ENCODE results near the gene DQX1.

DNA sequence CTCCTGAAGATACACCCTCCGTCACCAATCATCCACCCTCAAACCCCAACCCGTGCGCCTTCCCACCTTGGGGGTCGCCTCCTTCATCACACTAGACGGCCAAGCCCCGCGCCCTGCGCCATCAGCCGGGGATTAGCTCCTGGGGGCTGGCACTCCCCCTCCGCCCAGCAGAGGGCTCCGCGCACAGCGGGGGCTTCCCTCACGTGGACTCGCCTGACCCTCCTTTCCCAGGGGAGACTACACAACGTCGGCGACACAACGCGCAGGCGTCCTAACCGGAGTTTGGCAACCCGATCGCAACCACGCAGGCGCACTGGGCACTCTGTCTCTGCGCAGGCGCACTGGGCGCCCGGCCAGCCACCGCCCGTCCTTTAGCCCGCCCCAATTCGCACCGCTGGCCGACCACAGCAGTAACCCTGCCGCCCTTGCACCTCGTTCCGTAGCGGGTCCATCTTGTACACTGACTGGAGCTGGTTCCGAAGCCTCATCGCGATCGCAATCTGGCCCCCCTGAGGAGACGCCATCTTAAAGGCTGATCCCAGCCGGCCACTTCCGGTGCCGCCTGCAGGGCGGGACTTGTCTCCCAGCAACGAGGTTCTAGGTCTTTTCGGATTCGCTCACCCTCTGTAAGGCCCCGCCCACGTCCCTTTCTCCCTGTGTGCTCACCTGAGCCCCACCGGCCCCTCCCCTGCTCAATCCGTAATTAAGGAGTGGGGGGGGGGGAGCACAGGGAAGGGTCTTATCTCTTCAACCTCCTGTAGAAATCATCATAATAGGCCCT lies 18.7 kb downstream of the DQX1 start, which contains the start of gene PCGF1:
- TF ChIP-seq, protein P1, sequence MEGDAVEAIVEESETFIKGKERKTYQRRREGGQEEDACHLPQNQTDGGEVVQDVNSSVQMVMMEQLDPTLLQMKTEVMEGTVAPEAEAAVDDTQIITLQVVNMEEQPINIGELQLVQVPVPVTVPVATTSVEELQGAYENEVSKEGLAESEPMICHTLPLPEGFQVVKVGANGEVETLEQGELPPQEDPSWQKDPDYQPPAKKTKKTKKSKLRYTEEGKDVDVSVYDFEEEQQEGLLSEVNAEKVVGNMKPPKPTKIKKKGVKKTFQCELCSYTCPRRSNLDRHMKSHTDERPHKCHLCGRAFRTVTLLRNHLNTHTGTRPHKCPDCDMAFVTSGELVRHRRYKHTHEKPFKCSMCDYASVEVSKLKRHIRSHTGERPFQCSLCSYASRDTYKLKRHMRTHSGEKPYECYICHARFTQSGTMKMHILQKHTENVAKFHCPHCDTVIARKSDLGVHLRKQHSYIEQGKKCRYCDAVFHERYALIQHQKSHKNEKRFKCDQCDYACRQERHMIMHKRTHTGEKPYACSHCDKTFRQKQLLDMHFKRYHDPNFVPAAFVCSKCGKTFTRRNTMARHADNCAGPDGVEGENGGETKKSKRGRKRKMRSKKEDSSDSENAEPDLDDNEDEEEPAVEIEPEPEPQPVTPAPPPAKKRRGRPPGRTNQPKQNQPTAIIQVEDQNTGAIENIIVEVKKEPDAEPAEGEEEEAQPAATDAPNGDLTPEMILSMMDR (conservative IDR thresholded peaks at IDR 0.05 in 1 of 2, IDR thresholded peaks at IDR 0.05 in 1 of 2; ENCODE audit: extremely low read depth in 1 of 2, insufficient read depth in 1 of 2, low read depth in 1 of 2, low read length in 2 of 2) = peak; percentile 11 to 13
- no peak for TF ChIP-seq EZH2 (IDR thresholded peaks at IDR 0.05; ENCODE audit: borderline replicate concordance, low read length)

Measured in mammary epithelial cell (primary cell).